ENCODE measurements around the gene SYNGAP1. TPM values are rescaled to one million over a fixed set of nuclear protein-coding genes. Genes with fewer than 3 reads are reported as not detected.
A peak's percentile ranks its signal among the peaks of the same experiment; 100 is the strongest.

Gene SYNGAP1
- total and polyA plus RNA-seq, 9 of the 15 experiments (the other 6 are each of a cell fraction or from before 2014, with no cell fraction given), result 0.01 to 22.8 (median 3.2) TPM

DNA sequence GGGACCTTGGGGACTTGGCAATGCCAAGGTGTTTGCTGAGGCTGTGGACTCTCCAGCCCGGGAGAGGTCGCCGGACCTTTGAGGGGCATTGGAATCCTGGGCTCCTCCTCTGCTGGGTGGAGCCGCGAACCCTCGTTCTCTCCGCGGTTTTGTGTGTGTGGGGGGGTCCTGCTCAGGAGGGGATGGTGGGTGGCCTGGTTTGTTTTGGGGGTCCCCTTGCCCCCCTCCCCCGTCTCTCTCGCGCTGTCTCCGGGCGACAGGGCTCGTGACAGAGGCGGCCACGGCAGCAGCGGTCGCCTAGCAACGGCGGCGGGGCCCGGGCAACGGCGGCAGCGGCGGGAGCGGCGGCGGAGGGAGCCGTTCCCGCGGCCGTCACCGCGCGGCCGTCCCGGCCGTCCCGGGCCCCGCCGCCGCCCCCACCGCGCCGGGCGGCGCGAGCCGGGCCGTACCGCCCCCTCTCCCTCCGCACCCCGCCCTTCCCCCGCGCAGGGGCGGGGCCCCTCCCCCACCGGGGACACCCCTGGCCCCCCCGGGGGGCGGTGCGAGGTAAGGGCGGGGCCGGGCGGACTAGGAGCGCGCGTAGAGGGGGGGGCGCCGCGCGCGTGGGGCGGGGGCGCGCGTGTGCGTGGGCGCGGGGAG, 7.8 kb downstream of the SYNGAP1 start (continued):
- TF ChIP-seq FOXJ2 (tag; IDR thresholded peaks at IDR 0.05) (no peak), MTA1 (IDR thresholded peaks at IDR 0.05; ENCODE audit: borderline replicate concordance) (no peak), KAT2B (IDR thresholded peaks at IDR 0.05; ENCODE audit: low read depth, low read length) (no peak), PHB (CRISPR knock-in tag; IDR thresholded peaks at IDR 0.05) (0 out of 2 replicates have a peak, but pooled peaks have one; percentile 49), ZNF274 (IDR thresholded peaks at IDR 0.05; ENCODE audit: borderline replicate concordance, low read depth, low read length) (no peak), BRCA1 (IDR thresholded peaks at IDR 0.05) (no peak), BRCA1 (CRISPR knock-in tag; IDR thresholded peaks at IDR 0.05) (no peak), BRD9 (IDR thresholded peaks at IDR 0.05; ENCODE audit: low read depth, partially characterized antibody) (no peak), PHB2 (IDR thresholded peaks at IDR 0.05; ENCODE audit: low read depth) (no peak), TEAD1 (CRISPR knock-in tag; IDR thresholded peaks at IDR 0.05) (no peak; a peak in 1 of 4 replicates), SMARCA4 (IDR thresholded peaks at IDR 0.05) (no peak), NFATC3 (IDR thresholded peaks at IDR 0.05) (no peak), PHF8 (IDR thresholded peaks at IDR 0.05; ENCODE audit: borderline replicate concordance, low read length) (peak; percentile 64; the same call in 1 of the 2 replicates), SMAD1 (IDR thresholded peaks at IDR 0.05; ENCODE audit: low read depth, low read length, partially characterized antibody) (no peak), SNRNP70 (optimal IDR thresholded peaks at IDR 0.05; ENCODE audit: low read depth, low read length) (no peak), SIN3A (IDR thresholded peaks at IDR 0.05; ENCODE audit: borderline replicate concordance in 2 of 2, control insufficient read depth in 1 of 2, low read depth in 2 of 2, low read length in 2 of 2) (peak; percentile 52 to 61; a peak in 2 of 4 replicates), CREM (IDR thresholded peaks at IDR 0.05; ENCODE audit: low read depth) (no peak), TSC22D4 (tag; IDR thresholded peaks at IDR 0.05) (no peak), GTF2F1 (IDR thresholded peaks at IDR 0.05; ENCODE audit: low read depth, low read length) (no peak), EP300 (IDR thresholded peaks at IDR 0.05; ENCODE audit: low read length) (0 out of 2 replicates have a peak, but pooled peaks have one; percentile 11)
- TF ChIP-seq, protein P1, sequence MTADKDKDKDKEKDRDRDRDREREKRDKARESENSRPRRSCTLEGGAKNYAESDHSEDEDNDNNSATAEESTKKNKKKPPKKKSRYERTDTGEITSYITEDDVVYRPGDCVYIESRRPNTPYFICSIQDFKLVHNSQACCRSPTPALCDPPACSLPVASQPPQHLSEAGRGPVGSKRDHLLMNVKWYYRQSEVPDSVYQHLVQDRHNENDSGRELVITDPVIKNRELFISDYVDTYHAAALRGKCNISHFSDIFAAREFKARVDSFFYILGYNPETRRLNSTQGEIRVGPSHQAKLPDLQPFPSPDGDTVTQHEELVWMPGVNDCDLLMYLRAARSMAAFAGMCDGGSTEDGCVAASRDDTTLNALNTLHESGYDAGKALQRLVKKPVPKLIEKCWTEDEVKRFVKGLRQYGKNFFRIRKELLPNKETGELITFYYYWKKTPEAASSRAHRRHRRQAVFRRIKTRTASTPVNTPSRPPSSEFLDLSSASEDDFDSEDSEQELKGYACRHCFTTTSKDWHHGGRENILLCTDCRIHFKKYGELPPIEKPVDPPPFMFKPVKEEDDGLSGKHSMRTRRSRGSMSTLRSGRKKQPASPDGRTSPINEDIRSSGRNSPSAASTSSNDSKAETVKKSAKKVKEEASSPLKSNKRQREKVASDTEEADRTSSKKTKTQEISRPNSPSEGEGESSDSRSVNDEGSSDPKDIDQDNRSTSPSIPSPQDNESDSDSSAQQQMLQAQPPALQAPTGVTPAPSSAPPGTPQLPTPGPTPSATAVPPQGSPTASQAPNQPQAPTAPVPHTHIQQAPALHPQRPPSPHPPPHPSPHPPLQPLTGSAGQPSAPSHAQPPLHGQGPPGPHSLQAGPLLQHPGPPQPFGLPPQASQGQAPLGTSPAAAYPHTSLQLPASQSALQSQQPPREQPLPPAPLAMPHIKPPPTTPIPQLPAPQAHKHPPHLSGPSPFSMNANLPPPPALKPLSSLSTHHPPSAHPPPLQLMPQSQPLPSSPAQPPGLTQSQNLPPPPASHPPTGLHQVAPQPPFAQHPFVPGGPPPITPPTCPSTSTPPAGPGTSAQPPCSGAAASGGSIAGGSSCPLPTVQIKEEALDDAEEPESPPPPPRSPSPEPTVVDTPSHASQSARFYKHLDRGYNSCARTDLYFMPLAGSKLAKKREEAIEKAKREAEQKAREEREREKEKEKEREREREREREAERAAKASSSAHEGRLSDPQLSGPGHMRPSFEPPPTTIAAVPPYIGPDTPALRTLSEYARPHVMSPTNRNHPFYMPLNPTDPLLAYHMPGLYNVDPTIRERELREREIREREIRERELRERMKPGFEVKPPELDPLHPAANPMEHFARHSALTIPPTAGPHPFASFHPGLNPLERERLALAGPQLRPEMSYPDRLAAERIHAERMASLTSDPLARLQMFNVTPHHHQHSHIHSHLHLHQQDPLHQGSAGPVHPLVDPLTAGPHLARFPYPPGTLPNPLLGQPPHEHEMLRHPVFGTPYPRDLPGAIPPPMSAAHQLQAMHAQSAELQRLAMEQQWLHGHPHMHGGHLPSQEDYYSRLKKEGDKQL (CRISPR knock-in tag; IDR thresholded peaks at IDR 0.05; ENCODE audit: borderline replicate concordance), result no peak
- TF ChIP-seq, protein P2, sequence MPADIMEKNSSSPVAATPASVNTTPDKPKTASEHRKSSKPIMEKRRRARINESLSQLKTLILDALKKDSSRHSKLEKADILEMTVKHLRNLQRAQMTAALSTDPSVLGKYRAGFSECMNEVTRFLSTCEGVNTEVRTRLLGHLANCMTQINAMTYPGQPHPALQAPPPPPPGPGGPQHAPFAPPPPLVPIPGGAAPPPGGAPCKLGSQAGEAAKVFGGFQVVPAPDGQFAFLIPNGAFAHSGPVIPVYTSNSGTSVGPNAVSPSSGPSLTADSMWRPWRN (IDR thresholded peaks at IDR 0.05; ENCODE audit: low read depth), result no peak
- TF ChIP-seq, protein P3, sequence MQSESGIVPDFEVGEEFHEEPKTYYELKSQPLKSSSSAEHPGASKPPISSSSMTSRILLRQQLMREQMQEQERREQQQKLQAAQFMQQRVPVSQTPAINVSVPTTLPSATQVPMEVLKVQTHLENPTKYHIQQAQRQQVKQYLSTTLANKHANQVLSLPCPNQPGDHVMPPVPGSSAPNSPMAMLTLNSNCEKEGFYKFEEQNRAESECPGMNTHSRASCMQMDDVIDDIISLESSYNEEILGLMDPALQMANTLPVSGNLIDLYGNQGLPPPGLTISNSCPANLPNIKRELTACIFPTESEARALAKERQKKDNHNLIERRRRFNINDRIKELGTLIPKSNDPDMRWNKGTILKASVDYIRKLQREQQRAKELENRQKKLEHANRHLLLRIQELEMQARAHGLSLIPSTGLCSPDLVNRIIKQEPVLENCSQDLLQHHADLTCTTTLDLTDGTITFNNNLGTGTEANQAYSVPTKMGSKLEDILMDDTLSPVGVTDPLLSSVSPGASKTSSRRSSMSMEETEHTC (IDR thresholded peaks at IDR 0.05), result peak; percentile 74
